ENCODE results near the gene RNF34.

RNF34 gene

GRCh38 chr12:121355818-121356217 is 44.1 kb upstream of the RNF34 start:
- TF ChIP-seq TCF12 (IDR thresholded peaks at IDR 0.05; ENCODE audit: low read depth) (no peak), CREB1 (IDR thresholded peaks at IDR 0.05; ENCODE audit: low read depth) (no peak), EP300 (IDR thresholded peaks at IDR 0.05; ENCODE audit: borderline replicate concordance) (no peak), YY1 (IDR thresholded peaks at IDR 0.05; ENCODE audit: low read depth) (no peak), EGR1 (IDR thresholded peaks at IDR 0.05) (no peak), REST (IDR thresholded peaks at IDR 0.05; ENCODE audit: low read depth) (no peak), ZBTB7A (IDR thresholded peaks at IDR 0.05; ENCODE audit: low read depth) (no peak), NFIC (IDR thresholded peaks at IDR 0.05) (no peak), TAF1 (IDR thresholded peaks at IDR 0.05; ENCODE audit: low read depth) (no peak), CEBPB (IDR thresholded peaks at IDR 0.05) (no peak), FOXM1 (IDR thresholded peaks at IDR 0.05; ENCODE audit: borderline replicate concordance, low read depth) (no peak), RAD21 (IDR thresholded peaks at IDR 0.05; ENCODE audit: low read depth) (no peak), USF1 (IDR thresholded peaks at IDR 0.05) (no peak), TEAD4 (IDR thresholded peaks at IDR 0.05) (no peak), MAX (IDR thresholded peaks at IDR 0.05) (no peak)

GRCh38 chr12:121356657-121357056 is 43.3 kb upstream of the RNF34 start:
- TF ChIP-seq CEBPB (IDR thresholded peaks at IDR 0.05) (no peak), EGR1 (IDR thresholded peaks at IDR 0.05) (no peak), TCF12 (IDR thresholded peaks at IDR 0.05; ENCODE audit: low read depth) (no peak), USF1 (IDR thresholded peaks at IDR 0.05) (no peak), EP300 (IDR thresholded peaks at IDR 0.05; ENCODE audit: borderline replicate concordance) (no peak), MAX (IDR thresholded peaks at IDR 0.05) (no peak), FOXM1 (IDR thresholded peaks at IDR 0.05; ENCODE audit: borderline replicate concordance, low read depth) (no peak)

- TF ChIP-seq FOXM1 (IDR thresholded peaks at IDR 0.05; ENCODE audit: borderline replicate concordance, low read depth) (no peak), CEBPB (IDR thresholded peaks at IDR 0.05) (no peak), EGR1 (IDR thresholded peaks at IDR 0.05) (no peak), MAX (IDR thresholded peaks at IDR 0.05) (no peak), YY1 (IDR thresholded peaks at IDR 0.05; ENCODE audit: low read depth) (no peak), USF1 (IDR thresholded peaks at IDR 0.05) (no peak), EP300 (IDR thresholded peaks at IDR 0.05; ENCODE audit: borderline replicate concordance) (no peak)
Measured at GRCh38 chr12:121357331-121357730, 42.6 kb upstream of the RNF34 start.

GRCh38 chr12:121358073-121358472 is 41.8 kb upstream of the RNF34 start:
- TF ChIP-seq TAF1 (IDR thresholded peaks at IDR 0.05; ENCODE audit: low read depth) (no peak), EP300 (IDR thresholded peaks at IDR 0.05; ENCODE audit: borderline replicate concordance) (no peak), USF1 (IDR thresholded peaks at IDR 0.05) (no peak), CREB1 (IDR thresholded peaks at IDR 0.05; ENCODE audit: low read depth) (no peak), CEBPB (IDR thresholded peaks at IDR 0.05) (no peak)

GRCh38 chr12:121364683-121365121 is 35.2 kb upstream of the RNF34 start:
- no peak for TF ChIP-seq MAX (IDR thresholded peaks at IDR 0.05)
- TF ChIP-seq TCF12 (IDR thresholded peaks at IDR 0.05; ENCODE audit: low read depth), result no peak
- TF ChIP-seq TEAD4 (IDR thresholded peaks at IDR 0.05), result no peak
- TF ChIP-seq USF1 (IDR thresholded peaks at IDR 0.05), result no peak
- TF ChIP-seq EGR1 (IDR thresholded peaks at IDR 0.05), result no peak
- TF ChIP-seq RAD21 (IDR thresholded peaks at IDR 0.05; ENCODE audit: low read depth), result no peak
- no peak for TF ChIP-seq YY1 (IDR thresholded peaks at IDR 0.05; ENCODE audit: low read depth)
- TF ChIP-seq CREB1 (IDR thresholded peaks at IDR 0.05; ENCODE audit: low read depth), result no peak
- no peak for TF ChIP-seq TAF1 (IDR thresholded peaks at IDR 0.05; ENCODE audit: low read depth)
- no peak for TF ChIP-seq REST (IDR thresholded peaks at IDR 0.05; ENCODE audit: low read depth)
- no peak for TF ChIP-seq NFIC (IDR thresholded peaks at IDR 0.05)
- TF ChIP-seq FOXM1 (IDR thresholded peaks at IDR 0.05; ENCODE audit: borderline replicate concordance, low read depth), result no peak
- TF ChIP-seq CEBPB (IDR thresholded peaks at IDR 0.05), result no peak
- TF ChIP-seq EP300 (IDR thresholded peaks at IDR 0.05; ENCODE audit: borderline replicate concordance), result no peak
- TF ChIP-seq ZBTB7A (IDR thresholded peaks at IDR 0.05; ENCODE audit: low read depth), result no peak

All from Ishikawa (cell line).